Transverse colon (tissue), 4 donors: ENCODE measurements around the gene MBP. TPM values are rescaled to one million over a fixed set of nuclear protein-coding genes. Genes with fewer than 3 reads are reported as not detected.
A peak's percentile ranks its signal among the peaks of the same experiment; 100 is the strongest.

Experiments used
- DNase-seq: peaks from one replicate; pipeline ENCODE4 v3.0.0-alpha.2; 2019
- H3K27ac ChIP-seq, 4 donors: fragments of 200-600 bp; sonication (generic); 2 replicates each; pipeline ENCODE4 v1.5.1; 2016 to 2018; ENCODE audit warnings: inconsistent platforms in 4 of 4
- H3K27me3 ChIP-seq: fragments of 200-600 bp; sonication (generic); 2 replicates; pipeline ENCODE4 v1.5.1; 2017; ENCODE audit warnings: inconsistent platforms
- H3K36me3 ChIP-seq, 4 donors: fragments of 200-600 bp; sonication (generic); 2 replicates each; pipeline ENCODE4 v1.5.1; 2017 to 2019; ENCODE audit warnings: inconsistent platforms in 4 of 4
- H3K4me1 ChIP-seq, 4 donors: fragments of 200-600 bp; sonication (generic); 2 replicates each; pipeline ENCODE4 v1.5.1; 2017 to 2020; ENCODE audit warnings: inconsistent platforms in 4 of 4
- H3K4me3 ChIP-seq, 4 donors: fragments of 200-600 bp; sonication (generic); 1 replicate in 1 of 4; 2 replicates in 3 of 4; pipeline versions ENCODE4 v1.5.1 to v1.6.1; 2017 to 2019; ENCODE audit warnings: inconsistent platforms in 4 of 4
- H3K9me3 ChIP-seq, 2 donors: fragments of 200-600 bp; sonication (generic); 2 replicates each; pipeline ENCODE4 v1.5.1; 2017 to 2019; ENCODE audit warnings: inconsistent platforms in 2 of 2
- EP300 ChIP-seq: sonication (generic); formaldehyde crosslinking; IDR thresholded peaks from one replicate; pipeline ENCODE4 v1.6.1; 2017; ENCODE audit warnings: antibody characterized with exemption, low read depth
- POLR2A ChIP-seq: fragments of 450-650 bp; IDR thresholded peaks from one replicate; pipeline ENCODE4 v1.6.1; 2016; ENCODE audit warnings: antibody characterized with exemption, mild to moderate bottlenecking, moderate library complexity
- POLR2AphosphoS5 ChIP-seq, 3 donors: sonication (generic); formaldehyde crosslinking; IDR thresholded peaks; one replicate each; pipeline ENCODE4 v1.6.1; 2016; ENCODE audit warnings: antibody characterized with exemption in 3 of 3
- WGBS, 2 donors: methylation state at CpG; one replicate each; pipeline ENCODE4 v1.1.5; 2018; ENCODE audit warnings: low coverage in 1 of 2; 5-methylcytosine and 5-hydroxymethylcytosine counted together
- in situ Hi-C, 4 donors: fragments of 200-750 bp; cut with MboI; loops; one replicate each; pipeline versions ENCODE4 v1.15.0 to v1.15.1; 2017; ENCODE audit warnings: low sequenced_read_pairs in 3 of 4, low pct_ligation_motif_present in 1 of 4, low pct_unique_long_range_greater_than_20kb in 1 of 4
- intact Hi-C: fragments of 100-400 bp; cut with DNase I; formaldehyde crosslinking; loops from one replicate; pipeline ENCODE4 v1.15.1; 2023; ENCODE audit warnings: low total_unique reads
- total RNA-seq, 4 donors: library from RNA; depleted of rRNA; stranded (reverse); fragments of >200 nt; gene quantifications; one replicate each; pipeline ENCODE4 v1.1.0, GENCODE V29; 2016
- TF ChIP-seq, protein P1 (sequence below), 5 experiments: fragments of 200-600 bp in 3 of 5; fragments of 450-650 bp in 2 of 5; sonication (generic) in 3 of 5; IDR thresholded peaks; 1 replicate in 2 of 5; 2 replicates in 3 of 5; pipeline ENCODE4 v1.5.1; 2016 to 2017; ENCODE audit warnings: antibody characterized with exemption in 5 of 5, inconsistent platforms in 3 of 5, mild to moderate bottlenecking in 2 of 5, moderate library complexity in 1 of 5

The MBP gene
- total RNA-seq, 4 donors from 2014 or later: 12.7 to 53.4 (median 41.0) TPM

DNA sequence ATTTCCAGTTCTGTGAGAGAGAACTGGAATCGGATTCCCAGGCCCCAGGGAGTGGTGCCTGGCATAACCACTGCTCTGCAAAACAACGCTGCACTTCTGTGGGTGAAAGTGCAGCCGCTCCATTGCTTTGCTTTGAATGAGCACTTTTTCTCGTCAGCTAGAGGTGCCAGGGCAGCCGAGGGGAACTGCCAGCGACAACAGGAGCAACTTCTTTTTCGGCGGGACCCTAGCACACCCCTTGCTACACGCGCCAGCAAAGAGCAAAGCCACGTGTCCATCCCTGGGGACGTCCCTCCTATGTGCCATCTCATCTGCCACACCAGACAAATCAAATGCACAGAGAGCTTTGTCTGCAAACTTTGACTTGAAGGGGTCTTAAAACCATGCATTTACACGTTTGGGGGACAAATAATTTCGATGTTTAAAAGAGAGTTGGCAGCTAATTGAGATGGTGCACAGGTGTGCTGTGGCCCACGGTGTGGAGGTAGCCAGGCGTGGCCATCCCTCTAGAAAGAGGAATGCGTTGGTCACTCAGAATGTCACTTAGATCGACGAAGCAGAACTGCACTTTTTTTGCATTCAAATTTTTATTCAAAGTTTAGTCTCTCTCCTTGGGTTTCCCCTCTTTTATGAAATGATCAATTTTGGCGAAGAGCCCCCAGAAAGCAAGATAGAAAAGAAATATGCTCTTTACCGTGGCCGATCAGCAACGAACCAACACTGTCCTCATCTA lies 151.8 kb downstream of the MBP start:
- in situ Hi-C loops: loop anchor here in 3 of 4 donors (10.0 to 25.0 kb wide), 5 partner anchors 56 to 681 kb away; partner anchors contain the start of gene ZNF236 (in 1 of the 3)
- no peak for TF ChIP-seq POLR2A
- no peak for TF ChIP-seq POLR2AphosphoS5 (IDR thresholded peaks at IDR 0.05)
- TF ChIP-seq, protein P1, sequence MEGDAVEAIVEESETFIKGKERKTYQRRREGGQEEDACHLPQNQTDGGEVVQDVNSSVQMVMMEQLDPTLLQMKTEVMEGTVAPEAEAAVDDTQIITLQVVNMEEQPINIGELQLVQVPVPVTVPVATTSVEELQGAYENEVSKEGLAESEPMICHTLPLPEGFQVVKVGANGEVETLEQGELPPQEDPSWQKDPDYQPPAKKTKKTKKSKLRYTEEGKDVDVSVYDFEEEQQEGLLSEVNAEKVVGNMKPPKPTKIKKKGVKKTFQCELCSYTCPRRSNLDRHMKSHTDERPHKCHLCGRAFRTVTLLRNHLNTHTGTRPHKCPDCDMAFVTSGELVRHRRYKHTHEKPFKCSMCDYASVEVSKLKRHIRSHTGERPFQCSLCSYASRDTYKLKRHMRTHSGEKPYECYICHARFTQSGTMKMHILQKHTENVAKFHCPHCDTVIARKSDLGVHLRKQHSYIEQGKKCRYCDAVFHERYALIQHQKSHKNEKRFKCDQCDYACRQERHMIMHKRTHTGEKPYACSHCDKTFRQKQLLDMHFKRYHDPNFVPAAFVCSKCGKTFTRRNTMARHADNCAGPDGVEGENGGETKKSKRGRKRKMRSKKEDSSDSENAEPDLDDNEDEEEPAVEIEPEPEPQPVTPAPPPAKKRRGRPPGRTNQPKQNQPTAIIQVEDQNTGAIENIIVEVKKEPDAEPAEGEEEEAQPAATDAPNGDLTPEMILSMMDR (IDR thresholded peaks at IDR 0.05): no peak
- TF ChIP-seq EP300: no peak
- WGBS, 2 donors: 73 to 76% methylated on average over 18 to 23 of the region's 23 CpGs
- H3K9me3 ChIP-seq: no peaks in the 10 kb centered on the region
- no peaks in the 10 kb centered on the region for H3K36me3 ChIP-seq
- peak overlapping the region in 3 of 4 donors; percentile 66 to 74 (median 66) for H3K27ac ChIP-seq
- H3K4me3 ChIP-seq: no peak overlapping the region
- peaks cover 5 to 32% (median 21%) of the 10 kb centered on the region in 4 donors for H3K4me1 ChIP-seq
- DNase-seq: no peak
- intact Hi-C loops: loop anchor here (5.0 kb wide), 1 partner anchor 179 kb away; no protein-coding TSS in a partner anchor
- no peaks in the 10 kb centered on the region for H3K27me3 ChIP-seq

DNA sequence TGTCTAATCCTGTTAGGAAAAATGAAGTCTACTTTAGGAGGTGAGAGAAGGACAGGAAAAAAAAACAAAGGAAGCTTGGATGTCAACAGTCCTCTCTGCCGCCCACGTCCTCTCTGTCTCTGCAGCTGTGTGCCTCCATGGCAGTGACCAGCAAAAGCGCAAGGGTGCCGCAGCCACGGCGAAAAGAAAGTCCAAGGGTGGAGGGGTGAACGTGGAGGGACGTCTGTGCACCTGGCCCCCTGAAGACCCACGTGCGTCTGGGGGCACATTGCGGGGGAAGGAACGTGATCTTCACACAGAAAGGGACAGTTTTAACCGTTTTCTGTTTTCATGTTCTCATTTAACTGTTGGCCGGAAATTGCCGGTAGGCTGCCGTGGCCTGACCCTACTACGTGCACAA lies 152.7 kb downstream of the MBP start:
- in situ Hi-C loops: loop anchor here in 3 of 4 donors (10.0 to 25.0 kb wide), 5 partner anchors 55 to 682 kb away; partner anchors contain the start of gene ZNF236 (in 1 of the 3)

DNA sequence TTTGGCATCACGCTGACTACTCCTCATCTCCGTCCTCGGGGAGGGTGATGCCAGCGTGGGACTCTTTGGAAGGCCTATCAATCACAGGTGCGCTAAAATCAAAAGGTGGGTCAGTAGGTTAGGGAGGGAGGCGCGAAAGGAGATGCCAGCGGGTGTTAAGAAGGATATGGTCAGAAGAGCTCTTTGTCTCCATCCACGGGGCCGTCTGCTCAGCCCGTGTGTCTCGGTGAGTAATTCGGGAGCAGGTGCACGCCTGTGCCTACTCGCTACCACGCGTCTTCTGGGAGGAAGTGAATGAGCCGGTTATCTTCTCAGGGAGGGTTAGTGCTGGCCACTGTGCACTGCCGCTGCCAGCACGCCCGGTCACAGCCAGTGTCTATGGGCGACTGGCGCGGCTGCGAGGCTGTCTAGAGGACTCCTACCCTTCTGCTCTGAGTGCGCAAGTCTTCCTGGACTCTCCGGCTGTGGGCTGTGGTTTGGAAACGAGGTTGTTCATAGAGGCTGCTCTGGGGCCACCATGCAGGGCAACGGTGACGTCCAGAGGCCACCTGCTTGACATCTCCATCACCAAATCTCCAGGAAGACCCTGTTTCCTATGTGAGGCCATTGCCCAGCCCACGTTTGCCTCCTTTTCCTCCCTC lies 153.4 kb downstream of the MBP start:
- intact Hi-C loops: no loop called here
- in situ Hi-C loops: loop anchor here in 2 of 4 donors (25.0 kb wide), 3 partner anchors 167 to 683 kb away; partner anchors contain the start of gene ZNF236 (in 1 of the 2)
- TF ChIP-seq, protein P1 (IDR thresholded peaks at IDR 0.05): no peak
- TF ChIP-seq POLR2AphosphoS5 (IDR thresholded peaks at IDR 0.05) (no peak), POLR2A (no peak), EP300 (no peak)
- H3K4me3 ChIP-seq: no peak overlapping the region
- no peaks in the 10 kb centered on the region for H3K27me3 ChIP-seq
- DNase-seq: no peak
- no peaks in the 10 kb centered on the region for H3K36me3 ChIP-seq
- WGBS, 2 donors: 92 to 97% methylated on average over 11 to 31 of the region's 31 CpGs
- no peaks in the 10 kb centered on the region for H3K9me3 ChIP-seq
- H3K27ac ChIP-seq: peak overlapping the region in 2 of 4 donors; percentile 72 to 84
- peaks cover 5 to 32% (median 21%) of the 10 kb centered on the region in 4 donors for H3K4me1 ChIP-seq

More for the DNA sequence above, 152.7 kb downstream of the MBP start:
- 82 to 91% methylated on average over 3 to 17 of the region's 17 CpGs for WGBS, 2 donors
- H3K27me3 ChIP-seq: no peaks in the 10 kb centered on the region
- no peak for TF ChIP-seq POLR2A
- TF ChIP-seq, protein P1 (IDR thresholded peaks at IDR 0.05): no peak
- no peak for TF ChIP-seq POLR2AphosphoS5 (IDR thresholded peaks at IDR 0.05)
- TF ChIP-seq EP300: no peak
- no peak for DNase-seq
- intact Hi-C loops: loop anchor here (5.0 kb wide), 1 partner anchor 178 kb away; no protein-coding TSS in a partner anchor
- no peaks in the 10 kb centered on the region for H3K9me3 ChIP-seq
- no peak overlapping the region for H3K4me3 ChIP-seq
- no peaks in the 10 kb centered on the region for H3K36me3 ChIP-seq
- peaks cover 5 to 32% (median 21%) of the 10 kb centered on the region in 4 donors for H3K4me1 ChIP-seq
- H3K27ac ChIP-seq: no peak overlapping the region

DNA sequence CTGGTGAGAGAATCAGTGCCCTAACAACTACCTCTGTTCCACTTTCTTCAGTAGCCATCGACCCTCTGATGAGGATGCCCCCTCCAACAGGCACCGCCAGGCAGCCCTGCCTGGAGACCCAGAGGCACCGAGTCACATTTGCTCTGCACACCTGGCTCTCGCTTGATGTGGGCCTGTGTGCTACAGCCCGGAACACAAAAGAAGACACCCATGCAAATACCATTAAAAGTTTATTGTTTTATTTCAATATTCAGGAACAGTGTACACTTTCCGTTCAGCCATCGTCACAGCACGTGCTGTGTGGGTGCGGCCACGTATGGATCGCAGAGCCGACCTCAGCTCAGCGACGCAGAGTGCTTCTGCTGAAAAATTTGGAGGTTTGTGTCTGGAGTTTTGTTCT lies 154.0 kb downstream of the MBP start:
- Histone ChIP-seq H3K4me3 (no peak overlapping the region), H3K9me3 (no peaks in the 10 kb centered on the region), H3K36me3 (no peaks in the 10 kb centered on the region), H3K27me3 (no peaks in the 10 kb centered on the region), H3K27ac (peak overlapping the region; percentile 62 to 84 (median 76)), H3K4me1 (peaks cover 5 to 32% (median 21%) of the 10 kb centered on the region in 4 donors)
- peak; percentile 38 for TF ChIP-seq POLR2A
- peak in 2 of 3 donors; percentile 37 for TF ChIP-seq POLR2AphosphoS5 (IDR thresholded peaks at IDR 0.05)
- TF ChIP-seq EP300: no peak
- TF ChIP-seq, protein P1 (IDR thresholded peaks at IDR 0.05): no peak
- intact Hi-C loops (no loop called here), in situ Hi-C loops (loop anchor here in 2 of 4 donors (25.0 kb wide), 3 partner anchors 166 to 684 kb away; partner anchors contain the start of gene ZNF236 (in 1 of the 2))
- WGBS, 2 donors: 51 to 60% methylated on average over 9 to 14 of the region's 14 CpGs
- peak; percentile 71 for DNase-seq
